Glutamatergic neuron (in vitro differentiated cells): ENCODE measurements around the gene CALHM5. TPM values are rescaled to one million over a fixed set of nuclear protein-coding genes. Genes with fewer than 3 reads are reported as not detected.

Experiments
- DNase-seq: peaks from one replicate; pipeline ENCODE4 v3.0.0; 2022
- H3K27ac Mint-ChIP-seq: one replicate; pipeline ENCODE4 v1.8.0; 2020; ENCODE audit warnings: mild to moderate bottlenecking, mixed read lengths, inconsistent platforms; ENCODE audit not compliant: unreplicated experiment
- H3K27me3 Mint-ChIP-seq: one replicate; pipeline ENCODE4 v1.8.0; 2020; ENCODE audit warnings: mild to moderate bottlenecking, moderate library complexity, mixed read lengths, inconsistent platforms; ENCODE audit not compliant: unreplicated experiment
- H3K36me3 Mint-ChIP-seq: one replicate; pipeline ENCODE4 v1.8.0; 2020; ENCODE audit warnings: mild to moderate bottlenecking, mixed read lengths, inconsistent platforms; ENCODE audit not compliant: unreplicated experiment
- H3K4me1 Mint-ChIP-seq: one replicate; pipeline ENCODE4 v1.8.0; 2020; ENCODE audit warnings: mild to moderate bottlenecking, low read depth, mixed read lengths, inconsistent platforms; ENCODE audit not compliant: unreplicated experiment
- H3K4me3 Mint-ChIP-seq: one replicate; pipeline ENCODE4 v1.8.0; 2020; ENCODE audit warnings: mild to moderate bottlenecking, mixed read lengths, inconsistent platforms; ENCODE audit not compliant: unreplicated experiment
- H3K9me3 Mint-ChIP-seq: one replicate; pipeline ENCODE4 v1.8.0; 2020; ENCODE audit warnings: mild to moderate bottlenecking, moderate library complexity, mixed read lengths, inconsistent platforms; ENCODE audit not compliant: unreplicated experiment
- CTCF ChIP-seq: fragments of 200-600 bp; sonication (generic); IDR thresholded peaks from one replicate; pipeline ENCODE4 v1.5.0; 2021; ENCODE audit not compliant: partially characterized antibody, unreplicated experiment
- total RNA-seq: library from RNA; stranded (reverse); fragmentation: NEBNext Ultra II Directional; extraction: Animal tissue kit (Norgen Biotek cat#: 25700); gene quantifications from one replicate; pipeline ENCODE4 v1.2.1, GENCODE V29; 2021; ENCODE audit not compliant: unreplicated experiment

Gene CALHM5
- total RNA-seq, 1 donor from 2014 or later, result 0.10 TPM

- Mint-ChIP-seq H3K9me3 (no peaks in the 10 kb centered on the region), H3K36me3 (no peaks in the 10 kb centered on the region), H3K27ac (no peak overlapping the region), H3K4me3 (no peak overlapping the region), H3K27me3 (peaks cover 2% of the 10 kb centered on the region), H3K4me1 (peaks cover 5% of the 10 kb centered on the region)
- no peak for DNase-seq
- no peak for TF ChIP-seq CTCF
Observed at GRCh38 chr6:116467096-116467495, 44.3 kb upstream of the CALHM5 start.

GRCh38 chr6:116467514-116467913, 43.9 kb upstream of the CALHM5 start:
- no peak overlapping the region for H3K27ac Mint-ChIP-seq
- H3K4me1 Mint-ChIP-seq, result peaks cover 5% of the 10 kb centered on the region
- H3K4me3 Mint-ChIP-seq, result no peak overlapping the region
- H3K9me3 Mint-ChIP-seq, result no peaks in the 10 kb centered on the region
- DNase-seq, result no peak
- peaks cover under 1% of the 10 kb centered on the region for H3K27me3 Mint-ChIP-seq
- TF ChIP-seq CTCF, result no peak
- no peaks in the 10 kb centered on the region for H3K36me3 Mint-ChIP-seq

- Mint-ChIP-seq H3K27ac (no peak overlapping the region), H3K4me1 (peaks cover 5% of the 10 kb centered on the region), H3K36me3 (no peaks in the 10 kb centered on the region)
Observed at GRCh38 chr6:116468293-116468692, 43.1 kb upstream of the CALHM5 start.

GRCh38 chr6:116471531-116471930, 39.9 kb upstream of the CALHM5 start:
- Mint-ChIP-seq H3K4me3 (no peak overlapping the region), H3K9me3 (no peaks in the 10 kb centered on the region), H3K4me1 (peaks cover 5% of the 10 kb centered on the region), H3K36me3 (no peaks in the 10 kb centered on the region), H3K27me3 (no peaks in the 10 kb centered on the region), H3K27ac (no peak overlapping the region)
- no peak for TF ChIP-seq CTCF
- DNase-seq, result no peak

More at GRCh38 chr6:116468293-116468692, 43.1 kb upstream of the CALHM5 start:
- DNase-seq, result no peak
- Mint-ChIP-seq H3K9me3 (no peaks in the 10 kb centered on the region), H3K4me3 (no peak overlapping the region), H3K27me3 (no peaks in the 10 kb centered on the region)
- TF ChIP-seq CTCF, result no peak

- H3K4me3 Mint-ChIP-seq, result no peak overlapping the region
- H3K27me3 Mint-ChIP-seq, result no peaks in the 10 kb centered on the region
- DNase-seq, result no peak
- H3K9me3 Mint-ChIP-seq, result peaks cover 1% of the 10 kb centered on the region
- H3K36me3 Mint-ChIP-seq, result no peaks in the 10 kb centered on the region
- H3K4me1 Mint-ChIP-seq, result peaks cover 5% of the 10 kb centered on the region
- no peak for TF ChIP-seq CTCF
- no peak overlapping the region for H3K27ac Mint-ChIP-seq
Observed at GRCh38 chr6:116472706-116473105, 38.7 kb upstream of the CALHM5 start.
